Activated CD4-positive, CD25-positive, alpha-beta regulatory T cell treated with anti-CD3 and anti-CD28 coated beads, Interleukin-2, amount 50 U/mL, for 24 hours (primary cell): Measurements from ENCODE around the gene CARD9.

Experiments
- ATAC-seq, 2 donors: fragments of 150-1000 bp; cut with Tn5 transposase; one replicate each; pipeline ENCODE4 v1.10.0; 2021; ENCODE audit warnings: mild to moderate bottlenecking in 1 of 2, moderate library complexity in 1 of 2

Gene CARD9

GRCh38 chr9:136379401-136379800 is 5.9 kb upstream of the CARD9 start:
- ATAC-seq = no peak

- no peak for ATAC-seq
Measured at GRCh38 chr9:136379003-136379287, 5.5 kb upstream of the CARD9 start.

- ATAC-seq = no peak
Measured at GRCh38 chr9:136378170-136379002, 4.9 kb upstream of the CARD9 start.

GRCh38 chr9:136377341-136378169 is 4.1 kb upstream of the CARD9 start:
- ATAC-seq = no peak

GRCh38 chr9:136376457-136376856 is 3.0 kb upstream of the CARD9 start:
- ATAC-seq = no peak

GRCh38 chr9:136375096-136375495 is 1.6 kb upstream of the CARD9 start:
- no peak for ATAC-seq

- ATAC-seq = peak in 1 of 2 donors; percentile 8
Measured at GRCh38 chr9:136374183-136374575, 710 bp upstream of the CARD9 start.

GRCh38 chr9:136372561-136373299 is 739 bp downstream of the CARD9 start:
- peak in 1 of 2 donors; percentile 16 for ATAC-seq

GRCh38 chr9:136372006-136372405 is 1.5 kb downstream of the CARD9 start:
- ATAC-seq = no peak

GRCh38 chr9:136371533-136371880 is 2.0 kb downstream of the CARD9 start:
- ATAC-seq = no peak

GRCh38 chr9:136370687-136371532 is 2.6 kb downstream of the CARD9 start:
- ATAC-seq = no peak

GRCh38 chr9:136370037-136370436 is 3.4 kb downstream of the CARD9 start:
- ATAC-seq = no peak

GRCh38 chr9:136368190-136368589 is 5.3 kb downstream of the CARD9 start:
- no peak for ATAC-seq

- no peak for ATAC-seq
Measured at GRCh38 chr9:136367296-136368145, 5.9 kb downstream of the CARD9 start.

- ATAC-seq = no peak
Measured at GRCh38 chr9:136366826-136367225, 6.6 kb downstream of the CARD9 start.

- no peak for ATAC-seq
Measured at GRCh38 chr9:136365775-136366222, 7.7 kb downstream of the CARD9 start.

- no peak for ATAC-seq
Measured at GRCh38 chr9:136364942-136365774, 8.3 kb downstream of the CARD9 start.

GRCh38 chr9:136363949-136364748 is 9.3 kb downstream of the CARD9 start:
- no peak for ATAC-seq

GRCh38 chr9:136363106-136363948 is 10.1 kb downstream of the CARD9 start, which contains the start of gene DNLZ:
TSS of gene DNLZ (minus strand) at chr9:136363744. CDS start at chr9:136363714, 30 bp downstream.
- peak; percentile 85 to 89 for ATAC-seq
